Measurements from ENCODE around the gene PLA2G4F. TPM values are rescaled to one million over a fixed set of nuclear protein-coding genes. Genes with fewer than 3 reads are reported as not detected.

PLA2G4F gene
- total RNA-seq, 3 donors from 2014 or later: under 0.01 to 2.0 (median 1.8) TPM

DNA sequence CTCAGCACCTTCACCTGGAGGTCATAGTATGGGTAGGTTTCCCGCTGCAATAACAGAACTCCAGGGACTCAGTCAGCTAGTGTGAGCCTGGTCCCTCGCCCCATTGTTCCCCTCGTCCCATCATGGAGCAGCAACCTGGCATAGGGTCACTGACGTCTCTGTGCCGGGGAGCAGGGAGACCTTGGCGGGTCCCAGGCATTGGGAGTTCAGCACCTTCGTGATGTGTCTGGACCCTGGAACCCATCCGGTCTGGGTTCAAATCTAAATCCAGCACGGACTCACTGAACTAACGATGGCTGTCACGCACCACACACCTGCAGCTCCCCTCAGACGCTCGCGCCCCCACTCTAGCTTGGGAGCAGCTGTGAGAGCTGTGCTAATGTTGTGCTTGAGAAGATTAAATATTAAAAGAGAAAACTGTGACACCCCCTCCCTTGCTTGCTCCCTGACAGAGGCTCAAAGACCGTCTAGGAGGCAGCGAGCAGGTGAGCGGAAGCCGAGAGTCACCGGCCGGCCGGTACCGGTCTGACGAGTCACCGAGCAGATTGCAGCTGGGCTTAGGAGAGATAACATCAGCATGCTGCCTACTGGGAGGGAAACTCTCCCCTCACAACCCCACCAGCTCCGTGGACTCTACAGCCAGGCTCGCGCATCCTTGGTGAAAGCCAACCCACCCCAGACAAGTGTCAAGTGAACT, 742 bp downstream of the PLA2G4F start:
- TF ChIP-seq POLR2AphosphoS5 (IDR thresholded peaks at IDR 0.05): no peak
- peak in 1 of 2 donors; percentile 61 for DNase-seq (ENCODE audit: low spot score in 2 of 2)
- Histone ChIP-seq H3K4me3 (peak overlapping the region in 1 of 3 donors; percentile 42), H3K27ac (peak overlapping the region; percentile 52 to 67), H3K36me3 (no peaks in the 10 kb centered on the region), H3K9me3 (no peaks in the 10 kb centered on the region), H3K27me3 (no peaks in the 10 kb centered on the region), H3K4me1 (no peaks in the 10 kb centered on the region)
- intact Hi-C loops (cut with DNase I; ENCODE audit: low total_unique reads): no loop called here

GRCh38 chr15:42154956-42155355, 1.5 kb downstream of the PLA2G4F start:
- no peaks in the 10 kb centered on the region for H3K36me3 ChIP-seq
- DNase-seq (ENCODE audit: low spot score in 2 of 2): peak in 1 of 2 donors; percentile 0

GRCh38 chr15:42154212-42154941, 2.1 kb downstream of the PLA2G4F start:
- H3K36me3 ChIP-seq: no peaks in the 10 kb centered on the region
- H3K27me3 ChIP-seq: no peaks in the 10 kb centered on the region
- intact Hi-C loops (cut with DNase I; ENCODE audit: low total_unique reads): no loop called here
- no peak for TF ChIP-seq POLR2AphosphoS5 (IDR thresholded peaks at IDR 0.05)
- TF ChIP-seq, protein P1, sequence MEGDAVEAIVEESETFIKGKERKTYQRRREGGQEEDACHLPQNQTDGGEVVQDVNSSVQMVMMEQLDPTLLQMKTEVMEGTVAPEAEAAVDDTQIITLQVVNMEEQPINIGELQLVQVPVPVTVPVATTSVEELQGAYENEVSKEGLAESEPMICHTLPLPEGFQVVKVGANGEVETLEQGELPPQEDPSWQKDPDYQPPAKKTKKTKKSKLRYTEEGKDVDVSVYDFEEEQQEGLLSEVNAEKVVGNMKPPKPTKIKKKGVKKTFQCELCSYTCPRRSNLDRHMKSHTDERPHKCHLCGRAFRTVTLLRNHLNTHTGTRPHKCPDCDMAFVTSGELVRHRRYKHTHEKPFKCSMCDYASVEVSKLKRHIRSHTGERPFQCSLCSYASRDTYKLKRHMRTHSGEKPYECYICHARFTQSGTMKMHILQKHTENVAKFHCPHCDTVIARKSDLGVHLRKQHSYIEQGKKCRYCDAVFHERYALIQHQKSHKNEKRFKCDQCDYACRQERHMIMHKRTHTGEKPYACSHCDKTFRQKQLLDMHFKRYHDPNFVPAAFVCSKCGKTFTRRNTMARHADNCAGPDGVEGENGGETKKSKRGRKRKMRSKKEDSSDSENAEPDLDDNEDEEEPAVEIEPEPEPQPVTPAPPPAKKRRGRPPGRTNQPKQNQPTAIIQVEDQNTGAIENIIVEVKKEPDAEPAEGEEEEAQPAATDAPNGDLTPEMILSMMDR (IDR thresholded peaks at IDR 0.05): no peak
- TF ChIP-seq POLR2A (IDR thresholded peaks at IDR 0.05): no peak
- H3K4me3 ChIP-seq: no peak overlapping the region
- no peak overlapping the region for H3K27ac ChIP-seq
- no peak for DNase-seq (ENCODE audit: low spot score in 2 of 2)
- H3K4me1 ChIP-seq: no peaks in the 10 kb centered on the region
- no peaks in the 10 kb centered on the region for H3K9me3 ChIP-seq

More at GRCh38 chr15:42154956-42155355, 1.5 kb downstream of the PLA2G4F start:
- Histone ChIP-seq H3K9me3 (no peaks in the 10 kb centered on the region), H3K27me3 (no peaks in the 10 kb centered on the region), H3K4me1 (no peaks in the 10 kb centered on the region), H3K4me3 (no peak overlapping the region), H3K27ac (no peak overlapping the region)
- intact Hi-C loops (cut with DNase I; ENCODE audit: low total_unique reads): no loop called here
- TF ChIP-seq POLR2A (IDR thresholded peaks at IDR 0.05) (no peak), POLR2AphosphoS5 (IDR thresholded peaks at IDR 0.05) (no peak)
- TF ChIP-seq, protein P1 (IDR thresholded peaks at IDR 0.05): no peak

DNA sequence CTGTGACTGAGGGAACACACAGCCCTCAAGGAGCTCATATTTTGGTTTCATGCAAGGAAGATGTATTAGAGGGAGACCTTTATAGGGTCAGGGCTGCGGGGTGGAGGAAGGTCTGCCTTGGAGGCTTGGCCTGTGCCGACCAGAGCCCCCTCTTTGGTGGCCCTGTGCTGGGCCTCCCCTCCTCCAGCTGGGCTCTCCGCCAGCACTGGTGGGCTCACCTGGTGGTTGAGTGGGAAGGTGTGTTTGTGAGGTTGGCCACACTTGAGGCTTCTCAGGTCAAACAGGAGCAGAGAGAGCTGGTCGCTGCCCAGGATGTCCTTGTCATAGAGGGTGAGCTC, 2.6 kb downstream of the PLA2G4F start:
- TF ChIP-seq POLR2AphosphoS5 (IDR thresholded peaks at IDR 0.05): no peak
- TF ChIP-seq, protein P1 (IDR thresholded peaks at IDR 0.05): no peak
- no peak for TF ChIP-seq POLR2A (IDR thresholded peaks at IDR 0.05)
- H3K4me3 ChIP-seq: no peak overlapping the region
- no peaks in the 10 kb centered on the region for H3K4me1 ChIP-seq
- H3K27me3 ChIP-seq: no peaks in the 10 kb centered on the region
- no peak for DNase-seq (ENCODE audit: low spot score in 2 of 2)
- no peaks in the 10 kb centered on the region for H3K9me3 ChIP-seq
- no peaks in the 10 kb centered on the region for H3K36me3 ChIP-seq
- intact Hi-C loops (cut with DNase I; ENCODE audit: low total_unique reads): no loop called here
- no peak overlapping the region for H3K27ac ChIP-seq

GRCh38 chr15:42152921-42153698, 3.3 kb downstream of the PLA2G4F start:
- Histone ChIP-seq H3K36me3 (no peaks in the 10 kb centered on the region), H3K27me3 (no peaks in the 10 kb centered on the region), H3K9me3 (no peaks in the 10 kb centered on the region), H3K4me1 (no peaks in the 10 kb centered on the region), H3K27ac (no peak overlapping the region), H3K4me3 (no peak overlapping the region)
- intact Hi-C loops (cut with DNase I; ENCODE audit: low total_unique reads): no loop called here
- DNase-seq (ENCODE audit: low spot score in 2 of 2): no peak
- TF ChIP-seq, protein P1 (IDR thresholded peaks at IDR 0.05): no peak
- TF ChIP-seq POLR2A (IDR thresholded peaks at IDR 0.05) (no peak), POLR2AphosphoS5 (IDR thresholded peaks at IDR 0.05) (no peak)
